AG04449 (cell line): ENCODE results near the gene TTLL9.

ENCODE experiments used
- CTCF ChIA-PET: fragments of 350-600 bp; formaldehyde crosslinking; extraction: SDS; loops from one replicate; lab custom pipeline; 2021; ENCODE audit warnings: antibody characterized with exemption; lab: Yijun Ruan, JAX
- POLR2A ChIA-PET: fragments of 400-600, 350-600 bp; formaldehyde crosslinking; extraction: SDS; loops from one replicate; lab custom pipeline; 2020; ENCODE audit warnings: antibody characterized with exemption, inconsistent platforms; lab: Yijun Ruan, JAX
- DNase-seq: peaks from one replicate; pipeline ENCODE4 v3.0.0-alpha.2; 2010; ENCODE audit warnings: low read depth, low spot score
- H3K4me3 ChIP-seq: 2 replicates; pipeline ENCODE4 v1.5.1; 2011; ENCODE audit warnings: low read depth, mild to moderate bottlenecking, control low read depth, low read length
- TF ChIP-seq, protein P1 (sequence below): IDR thresholded peaks from one replicate; pipeline ENCODE4 v1.5.1; 2011; ENCODE audit warnings: mild to moderate bottlenecking, moderate library complexity, low read length, control low read depth, inconsistent platforms; ENCODE audit not compliant: insufficient read depth; ENCODE audit errors: missing control alignments

Gene TTLL9

DNA sequence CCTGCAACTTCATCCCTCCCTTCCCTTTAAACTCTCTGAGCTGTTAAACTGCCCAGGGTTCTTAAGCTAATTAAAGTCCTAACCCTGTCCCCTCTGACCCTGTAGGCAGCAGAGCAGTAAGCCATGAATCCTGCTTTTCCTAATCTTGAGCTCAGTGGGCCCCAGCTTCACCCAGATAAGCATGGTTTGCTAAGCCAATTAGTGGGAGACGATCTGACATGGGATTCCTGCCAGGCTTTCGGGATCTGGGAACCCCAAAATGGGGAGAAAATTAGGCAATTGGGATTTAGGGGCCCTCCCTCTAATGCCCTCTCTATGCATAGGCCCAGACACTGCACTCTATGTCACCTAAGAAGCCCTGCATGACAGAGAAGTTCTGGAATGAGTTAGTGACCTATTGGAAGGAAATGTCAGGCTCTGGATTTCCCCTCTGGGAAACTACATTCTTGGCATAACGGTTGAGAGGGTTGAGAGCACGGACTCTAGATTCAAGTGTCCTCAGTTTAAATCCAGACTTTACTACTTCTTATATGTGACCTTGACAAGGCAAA is 102.1 kb downstream of the TTLL9 start:
- POLR2A ChIA-PET, result interaction anchor here (0.6 kb wide), 1 partner anchor 298 kb away, joined by 3 read pairs; no protein-coding TSS in a partner anchor
- no peak for DNase-seq
- CTCF ChIA-PET, result interaction anchor here (1.4 to 1.6 kb wide), 2 partner anchors 12 to 21 kb away, joined by 3 to 8 read pairs; partner anchors contain the start of gene PDRG1
- TF ChIP-seq, protein P1, sequence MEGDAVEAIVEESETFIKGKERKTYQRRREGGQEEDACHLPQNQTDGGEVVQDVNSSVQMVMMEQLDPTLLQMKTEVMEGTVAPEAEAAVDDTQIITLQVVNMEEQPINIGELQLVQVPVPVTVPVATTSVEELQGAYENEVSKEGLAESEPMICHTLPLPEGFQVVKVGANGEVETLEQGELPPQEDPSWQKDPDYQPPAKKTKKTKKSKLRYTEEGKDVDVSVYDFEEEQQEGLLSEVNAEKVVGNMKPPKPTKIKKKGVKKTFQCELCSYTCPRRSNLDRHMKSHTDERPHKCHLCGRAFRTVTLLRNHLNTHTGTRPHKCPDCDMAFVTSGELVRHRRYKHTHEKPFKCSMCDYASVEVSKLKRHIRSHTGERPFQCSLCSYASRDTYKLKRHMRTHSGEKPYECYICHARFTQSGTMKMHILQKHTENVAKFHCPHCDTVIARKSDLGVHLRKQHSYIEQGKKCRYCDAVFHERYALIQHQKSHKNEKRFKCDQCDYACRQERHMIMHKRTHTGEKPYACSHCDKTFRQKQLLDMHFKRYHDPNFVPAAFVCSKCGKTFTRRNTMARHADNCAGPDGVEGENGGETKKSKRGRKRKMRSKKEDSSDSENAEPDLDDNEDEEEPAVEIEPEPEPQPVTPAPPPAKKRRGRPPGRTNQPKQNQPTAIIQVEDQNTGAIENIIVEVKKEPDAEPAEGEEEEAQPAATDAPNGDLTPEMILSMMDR, result no peak
- no peak overlapping the region for H3K4me3 ChIP-seq

DNA sequence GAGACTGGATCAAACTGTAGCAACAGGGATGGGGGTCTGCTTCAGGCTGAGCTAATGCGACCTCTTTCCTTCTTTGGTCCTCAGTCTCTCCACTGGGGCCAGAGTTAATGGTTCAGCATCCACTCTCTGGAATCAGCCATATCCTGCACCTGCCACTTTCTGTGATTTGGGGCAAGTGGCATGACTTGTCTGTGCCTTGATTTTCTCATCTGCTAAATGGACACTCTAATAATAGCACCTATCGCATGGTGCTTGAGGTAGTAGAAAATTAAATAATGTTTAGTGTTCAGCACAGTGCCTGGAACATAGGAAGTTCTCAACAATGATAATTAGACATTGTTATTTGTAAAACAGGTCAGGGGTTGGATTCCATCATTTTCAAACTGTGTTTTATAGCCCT is 103.9 kb downstream of the TTLL9 start:
- TF ChIP-seq, protein P1, result no peak
- H3K4me3 ChIP-seq, result no peak overlapping the region
- ChIA-PET POLR2A (no interaction called here), CTCF (no interaction called here)
- no peak for DNase-seq

DNA sequence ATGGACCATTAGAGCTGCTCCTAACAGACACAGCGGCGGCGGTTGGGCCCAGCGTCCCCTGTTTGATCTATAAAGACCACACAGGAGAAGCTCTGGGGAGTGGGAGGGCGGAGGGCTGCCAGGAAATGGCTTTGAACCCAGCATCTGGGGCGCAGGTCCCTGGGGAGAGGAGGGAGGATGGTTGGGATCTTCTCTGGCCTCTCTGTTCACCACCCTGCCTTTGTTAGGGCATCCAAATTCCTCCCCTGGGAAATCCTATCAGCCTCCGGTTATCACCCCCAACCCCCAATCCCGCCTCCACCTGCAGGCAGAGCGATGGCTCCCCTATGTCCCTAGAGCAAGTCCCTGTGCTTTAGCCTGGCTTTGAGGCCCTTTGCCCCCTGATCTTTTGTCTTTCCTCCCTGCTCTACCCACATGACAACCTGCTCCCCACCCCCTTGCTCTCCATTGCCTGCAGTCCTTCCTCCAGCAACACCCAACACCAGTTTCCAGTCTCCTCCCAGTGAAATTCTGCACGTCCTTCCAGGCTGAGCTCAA is 104.6 kb downstream of the TTLL9 start:
- ChIA-PET CTCF (interaction anchor here (0.8 to 1.2 kb wide), 5 partner anchors 23 to 152 kb away, joined by 3 to 5 read pairs (median 3); partner anchors contain the start of gene PDRG1), POLR2A (no interaction called here)
- H3K4me3 ChIP-seq, result no peak overlapping the region
- TF ChIP-seq, protein P1, result no peak
- DNase-seq, result no peak

DNA sequence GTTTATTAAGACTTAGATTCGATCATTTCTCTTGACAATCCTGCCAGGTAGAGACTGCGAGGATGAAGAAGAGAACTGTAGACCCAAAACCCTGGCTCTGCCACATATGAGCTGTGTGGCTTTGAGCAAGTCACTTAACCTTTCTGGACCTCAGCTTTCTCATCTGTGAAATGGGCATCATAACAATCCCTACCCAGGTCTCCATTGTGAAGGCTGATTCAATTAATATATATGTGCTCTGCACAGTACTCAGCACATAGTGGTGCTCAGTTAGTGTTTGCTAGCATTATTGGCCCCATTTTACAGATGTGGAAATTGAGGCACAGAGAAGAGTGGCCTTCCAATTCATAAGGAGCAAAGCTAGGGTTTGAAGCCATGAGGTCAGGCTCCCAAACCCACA is 105.4 kb downstream of the TTLL9 start:
- no peak overlapping the region for H3K4me3 ChIP-seq
- POLR2A ChIA-PET, result no interaction called here
- CTCF ChIA-PET, result interaction anchor here (0.8 to 1.2 kb wide), 5 partner anchors 23 to 153 kb away, joined by 3 to 5 read pairs (median 3); partner anchors contain the start of gene PDRG1
- TF ChIP-seq, protein P1, result no peak
- no peak for DNase-seq

DNA sequence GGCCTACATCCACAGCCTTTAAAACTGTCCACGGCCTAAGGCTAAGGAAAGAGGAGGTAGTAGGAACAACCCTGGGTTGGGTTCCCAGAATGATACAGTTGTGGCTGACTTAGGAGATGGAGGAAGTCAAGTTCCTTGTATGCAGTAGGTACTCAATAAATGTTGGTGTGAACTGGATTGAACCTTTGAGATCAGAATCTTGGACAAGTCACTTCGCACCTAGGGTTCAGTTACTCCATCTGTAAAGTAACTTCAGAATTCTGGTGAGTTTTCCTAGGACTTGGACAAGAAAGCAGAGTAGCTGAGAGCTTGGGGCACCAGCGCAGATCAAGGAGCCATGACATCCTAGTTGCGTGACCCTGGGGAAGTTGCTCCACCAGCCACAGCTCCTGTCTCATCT is 106.6 kb downstream of the TTLL9 start:
- POLR2A ChIA-PET, result no interaction called here
- no peak overlapping the region for H3K4me3 ChIP-seq
- CTCF ChIA-PET, result interaction anchor here (0.9 to 1.0 kb wide), 2 partner anchors 25 to 150 kb away, joined by 3 to 5 read pairs; partner anchors contain the start of gene PDRG1
- DNase-seq, result no peak
- TF ChIP-seq, protein P1, result no peak

DNA sequence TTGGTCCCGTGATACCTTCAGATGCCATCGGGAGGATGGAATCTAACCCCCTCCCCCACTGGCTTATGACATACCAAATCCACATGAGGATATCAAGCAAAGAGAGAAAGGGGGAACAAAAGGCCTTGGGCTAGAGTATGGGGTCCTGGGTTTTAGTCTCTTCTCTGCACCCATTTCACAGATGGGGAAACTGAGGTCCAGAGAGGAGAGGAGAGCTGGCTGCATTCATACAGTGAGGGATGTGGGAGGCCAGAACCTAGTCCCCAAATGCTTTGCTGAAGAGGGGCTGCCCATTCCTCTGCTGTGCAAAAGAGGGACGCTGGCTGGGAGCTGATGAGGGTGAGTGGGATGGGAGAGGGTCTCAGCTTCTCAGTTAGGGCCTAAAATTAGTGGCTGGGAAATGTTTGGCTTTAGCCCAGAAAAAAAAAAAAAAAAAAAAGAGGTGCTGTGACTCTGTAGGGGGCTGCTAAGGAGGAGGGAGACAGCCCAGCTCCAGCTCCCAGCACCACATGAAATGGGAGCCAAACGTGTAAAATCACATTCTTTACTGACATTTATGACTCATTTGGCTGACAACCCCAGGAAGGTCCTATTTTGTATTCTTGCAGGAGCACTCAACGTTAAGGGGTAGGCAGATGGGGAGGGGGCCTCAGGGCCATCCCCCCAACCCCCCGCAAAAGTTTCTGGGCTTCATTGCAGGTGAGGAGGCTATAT is 109.4 kb downstream of the TTLL9 start:
- POLR2A ChIA-PET, result no interaction called here
- DNase-seq, result no peak
- no peak overlapping the region for H3K4me3 ChIP-seq
- TF ChIP-seq, protein P1, result no peak
- CTCF ChIA-PET, result interaction anchor here (1.4 kb wide), 1 partner anchor 46 kb away, joined by 4 read pairs; no protein-coding TSS in a partner anchor
